HG03066 (cell line): ENCODE data around the gene COL18A1.
"Not testable (repeated sequence)": the region's sequence is repeated elsewhere in the genome, so short reads cannot be mapped to it uniquely, and the experiment has no call there.

Experiments used
- ATAC-seq: cut with Tn5 transposase; IDR thresholded peaks from one replicate; pipeline ENCODE4 v1.9.1; 2021; ENCODE audit warnings: low read depth; ENCODE audit not compliant: unreplicated experiment

Gene COL18A1

GRCh38 chr21:45366931-45367401, 38.0 kb upstream of the COL18A1 start:
- ATAC-seq = no peak

GRCh38 chr21:45367402-45368351, 37.3 kb upstream of the COL18A1 start:
- no peak for ATAC-seq

- ATAC-seq = not testable (repeated sequence)
Measured at GRCh38 chr21:45369018-45369417, 35.9 kb upstream of the COL18A1 start.

DNA sequence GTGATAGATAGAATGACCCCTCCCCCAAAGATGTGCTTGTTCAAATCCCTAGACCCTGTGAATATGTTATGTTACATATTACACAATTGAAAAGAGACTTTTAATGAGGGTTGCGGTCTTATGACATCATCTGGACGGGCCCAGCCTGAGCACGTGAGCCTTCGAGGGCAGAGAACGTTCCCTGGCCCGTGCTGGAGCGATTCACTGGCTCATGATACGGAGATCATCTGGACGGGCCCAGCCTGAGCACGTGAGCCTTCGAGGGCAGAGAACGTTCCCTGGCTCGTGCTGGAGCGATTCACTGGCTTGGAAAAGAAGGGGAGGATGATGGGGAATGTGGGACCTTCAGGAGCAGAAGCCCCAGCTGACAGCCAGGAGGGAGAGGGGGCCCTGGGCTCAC, 34.4 kb upstream of the COL18A1 start:
- ATAC-seq = no peak

GRCh38 chr21:45371081-45371480, 33.9 kb upstream of the COL18A1 start:
- ATAC-seq = no peak

DNA sequence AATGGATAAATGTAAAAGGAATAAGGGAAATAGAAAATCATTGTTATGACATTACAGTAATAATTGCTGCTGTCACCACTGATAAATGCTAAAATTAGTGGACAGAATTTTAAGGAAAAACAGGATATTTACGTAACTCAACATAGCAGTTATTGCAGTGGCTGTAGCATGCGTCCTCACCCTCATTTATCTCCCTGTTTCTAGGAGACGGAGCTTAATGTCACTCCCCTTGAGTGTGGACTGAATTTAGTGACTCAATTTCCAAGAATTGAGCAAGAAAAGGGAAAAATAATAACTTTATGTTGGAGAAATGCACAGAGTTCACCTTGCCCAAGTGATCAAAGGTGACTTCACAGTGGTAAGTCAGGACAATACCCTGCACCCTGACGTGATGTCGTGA, 33.3 kb upstream of the COL18A1 start:
- no peak for ATAC-seq

DNA sequence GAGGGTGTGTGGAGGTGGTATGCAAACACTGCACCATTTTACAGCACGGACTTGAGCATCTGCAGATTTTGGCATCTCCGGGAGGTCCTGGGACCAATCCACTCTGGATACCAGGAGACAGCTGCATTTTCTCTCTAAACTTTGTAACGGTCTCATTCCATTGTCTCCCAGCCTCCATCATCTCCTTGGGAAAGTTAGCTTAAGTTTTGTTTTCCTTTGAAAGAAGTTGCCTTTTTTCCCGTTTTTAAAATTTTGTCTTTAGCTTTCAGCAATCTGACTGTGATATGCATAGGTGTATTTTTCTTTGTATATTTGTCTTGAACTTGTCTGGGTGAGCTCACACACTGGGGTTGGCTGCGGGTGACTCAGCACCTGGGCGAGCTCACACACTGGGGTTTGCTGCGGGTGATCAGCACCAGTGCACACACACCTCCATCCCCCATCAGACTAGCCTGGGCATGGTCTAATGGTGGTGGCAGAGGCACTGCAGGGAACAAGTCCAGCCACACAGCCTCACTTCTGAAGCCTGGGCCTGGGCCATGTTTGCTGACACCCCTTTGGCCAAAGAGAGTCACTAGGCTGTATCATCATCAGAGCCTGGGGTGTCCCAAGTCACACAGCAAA, 32.1 kb upstream of the COL18A1 start:
- ATAC-seq = no peak

DNA sequence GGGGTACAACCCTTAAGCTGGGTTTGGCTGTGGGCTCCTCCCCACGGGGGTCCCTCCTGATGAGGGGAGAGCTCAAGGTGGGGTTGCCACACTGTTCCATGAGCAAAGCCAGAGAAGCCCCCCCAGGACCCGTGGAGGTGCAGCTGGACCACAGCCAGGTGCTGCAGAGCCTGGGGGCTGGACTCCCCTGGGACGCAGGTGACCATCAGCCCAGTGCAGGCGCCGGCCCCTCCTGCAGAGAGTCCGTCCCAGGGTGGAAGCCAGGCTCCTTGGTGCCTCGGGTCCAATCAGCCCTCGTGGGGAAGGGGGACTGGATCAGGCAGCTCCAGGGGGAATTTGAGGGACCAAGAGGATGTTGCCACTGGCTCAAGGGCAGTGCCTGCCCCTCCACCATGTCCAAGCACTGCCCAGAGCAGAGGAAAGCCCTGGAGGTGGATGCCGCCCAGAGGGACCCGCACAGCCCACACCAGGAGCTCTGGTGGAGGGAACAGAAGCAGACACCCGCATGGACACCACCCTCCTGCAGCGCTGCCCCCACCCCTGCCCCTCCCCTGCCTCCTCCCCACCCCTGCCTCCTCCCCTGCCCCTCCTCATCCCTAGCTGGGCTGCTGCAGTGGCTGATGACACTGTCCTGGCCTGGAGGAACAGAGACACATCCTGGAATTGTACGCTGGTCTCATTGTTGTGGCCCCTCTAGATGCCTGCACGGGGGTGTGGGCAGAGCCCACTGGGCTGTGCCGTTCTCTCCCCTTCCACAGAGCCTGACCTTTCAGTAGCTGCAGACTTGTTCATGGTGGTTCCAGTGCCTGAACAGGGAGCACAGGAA, 30.8 kb upstream of the COL18A1 start:
- ATAC-seq = no peak

GRCh38 chr21:45374826-45375455, 30.0 kb upstream of the COL18A1 start:
- ATAC-seq = no peak

DNA sequence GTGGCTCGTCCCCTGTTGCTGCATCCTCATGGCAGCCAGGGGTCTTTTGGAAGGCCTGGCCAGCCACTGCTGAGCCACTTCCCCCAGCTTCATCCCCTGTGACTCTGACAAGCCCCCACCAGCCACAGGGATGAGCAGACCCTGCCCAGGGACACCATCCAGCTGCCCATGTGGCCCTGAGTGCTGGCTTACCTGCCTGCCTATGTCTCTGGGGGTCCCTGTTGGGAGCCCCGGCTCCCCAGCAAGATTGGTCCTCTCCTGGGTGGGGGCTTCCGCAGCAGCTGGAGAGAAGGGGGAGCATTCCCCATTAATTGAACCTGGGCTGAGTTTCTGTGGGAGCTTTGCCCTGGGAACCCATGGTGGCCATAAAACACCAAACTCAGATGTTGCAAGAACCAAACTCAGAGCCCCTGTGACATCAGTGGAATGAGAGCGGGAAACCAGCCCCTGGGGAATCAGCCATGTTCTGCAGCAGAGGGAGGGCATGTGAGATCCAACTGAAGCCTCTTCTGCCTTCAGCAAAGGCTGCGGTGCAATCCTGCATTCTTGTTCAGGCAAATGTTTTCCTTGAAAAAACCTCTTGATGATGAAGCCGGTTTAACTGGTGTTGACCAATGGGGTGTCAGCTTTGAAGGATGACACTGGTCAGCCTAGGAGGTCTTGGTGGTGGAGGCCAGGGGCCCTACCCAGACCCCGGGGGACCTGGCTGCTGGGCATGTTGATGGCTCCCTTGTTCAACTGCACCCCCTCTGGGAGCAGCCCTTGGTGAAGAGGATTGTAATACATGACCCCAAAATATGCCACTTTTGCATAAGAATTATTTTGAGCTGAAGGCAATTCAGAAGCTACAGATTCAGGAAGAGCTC, 28.3 kb upstream of the COL18A1 start:
- ATAC-seq = no peak

GRCh38 chr21:45377325-45377709, 27.6 kb upstream of the COL18A1 start:
- no peak for ATAC-seq

DNA sequence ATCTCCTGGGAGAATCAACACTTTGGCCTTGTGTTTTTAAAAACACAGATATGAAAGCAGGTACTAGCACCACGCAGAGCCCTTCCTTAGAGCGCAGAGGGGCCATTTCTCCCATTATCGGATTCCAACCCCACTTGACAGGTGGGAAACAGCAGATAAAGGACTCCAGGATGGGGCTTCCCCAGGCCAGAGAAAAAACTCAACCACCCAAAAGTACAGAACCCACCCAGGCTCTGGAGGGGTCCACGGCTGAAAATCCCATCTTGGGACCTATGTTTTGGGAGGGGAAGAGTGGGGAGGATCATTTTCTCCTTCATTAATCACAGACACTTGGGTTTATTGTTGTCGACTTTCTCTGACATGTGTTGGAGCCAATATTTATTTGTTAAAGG, 27.1 kb upstream of the COL18A1 start:
- no peak for ATAC-seq

- ATAC-seq = no peak
Measured at GRCh38 chr21:45378258-45378966, 26.6 kb upstream of the COL18A1 start.

- ATAC-seq = no peak
Measured at GRCh38 chr21:45379171-45379900, 25.6 kb upstream of the COL18A1 start.

GRCh38 chr21:45379901-45380330, 25.0 kb upstream of the COL18A1 start:
- ATAC-seq = no peak

- ATAC-seq = no peak
Measured at GRCh38 chr21:45380566-45380965, 24.4 kb upstream of the COL18A1 start.

DNA sequence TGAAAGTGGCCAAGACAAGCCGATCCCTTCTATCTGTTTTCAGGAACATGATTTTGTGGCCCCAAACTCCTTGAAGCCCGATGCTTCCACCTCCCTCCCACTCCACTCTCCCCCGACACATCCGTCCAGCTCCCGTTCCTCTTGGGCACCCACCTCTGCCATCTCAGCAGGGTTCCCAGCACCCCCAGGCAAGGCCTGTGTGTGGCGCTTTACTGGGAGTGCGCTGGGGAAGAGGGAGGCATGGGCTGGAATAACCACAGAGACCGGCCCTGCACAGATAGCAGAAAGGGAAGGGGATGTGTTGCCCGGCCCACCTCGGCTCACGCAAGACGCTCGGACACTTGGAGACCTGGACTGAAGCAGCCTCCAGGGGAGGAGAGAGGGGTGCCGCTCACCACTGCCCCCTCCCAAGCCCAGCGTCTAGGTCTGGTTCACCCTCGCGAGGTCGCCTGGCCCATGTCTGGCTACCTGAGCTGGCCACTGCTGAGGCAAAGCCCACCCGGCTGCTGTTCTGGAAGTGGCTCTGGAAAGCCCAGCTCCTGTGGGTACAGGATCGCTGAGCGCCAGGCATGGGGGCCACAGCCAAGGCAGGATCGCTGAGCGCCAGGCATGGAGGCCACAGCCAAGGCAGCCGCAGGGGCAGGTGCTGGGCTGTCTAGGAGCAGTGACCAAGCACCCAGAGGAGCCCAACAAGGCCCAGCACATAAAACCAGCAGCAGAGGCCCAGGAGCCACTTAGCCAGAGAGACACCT, 23.8 kb upstream of the COL18A1 start:
- ATAC-seq = no peak
